ENCODE data around the gene SEZ6.

GRCh38 chr17:29014716-29015115, 8.9 kb upstream of the SEZ6 start:
- TF ChIP-seq CTCF (IDR thresholded peaks at IDR 0.05) (no peak), EP300 (IDR thresholded peaks at IDR 0.05) (no peak)

Data from stomach (tissue), 4 donors.